ENCODE measurements around the gene AIRE.
"Not testable (repeated sequence)": the region's sequence is repeated elsewhere in the genome, so short reads cannot be mapped to it uniquely, and the experiment has no call there.

The AIRE gene

GRCh38 chr21:44285138-44285992 lies at the start of gene AIRE:
TSS of gene AIRE (plus strand) at chr21:44285876. CDS start at chr21:44286007, 131 bp downstream.
- H3K9me3 ChIP-seq (ENCODE audit: control insufficient read depth, insufficient read depth, low read length) = no peaks in the 10 kb centered on the region
- H3K27me3 ChIP-seq (ENCODE audit: control insufficient read depth, insufficient read depth, low read length) = peaks cover 22% of the 10 kb centered on the region; the same call in 1 of the 2 replicates
- no peak within 1 kb of the TSS for H3K9ac ChIP-seq (ENCODE audit: low read depth, low read length)
- peak within 1 kb of the TSS; percentile 51 for H3K4me3 ChIP-seq (ENCODE audit: low read depth, low read length)
- H3K27ac ChIP-seq (ENCODE audit: low read depth, low read length) = no peak within 1 kb of the TSS
- H3K4me1 ChIP-seq (ENCODE audit: control insufficient read depth, insufficient read depth, low read length) = peaks cover 26% of the 10 kb centered on the region
- no peaks in the 10 kb centered on the region for H3K36me3 ChIP-seq (ENCODE audit: control insufficient read depth, insufficient read depth, low read length)

- H3K27ac ChIP-seq (ENCODE audit: low read depth, low read length); H3K27me3 ChIP-seq (ENCODE audit: control insufficient read depth, insufficient read depth, low read length); H3K4me3 ChIP-seq (ENCODE audit: low read depth, low read length); H3K9ac ChIP-seq (ENCODE audit: low read depth, low read length); H3K36me3 ChIP-seq (ENCODE audit: control insufficient read depth, insufficient read depth, low read length); H3K9me3 ChIP-seq (ENCODE audit: control insufficient read depth, insufficient read depth, low read length); H3K4me1 ChIP-seq (ENCODE audit: control insufficient read depth, insufficient read depth, low read length): not testable (repeated sequence)
Measured at GRCh38 chr21:44240353-44240752, 45.3 kb upstream of the AIRE start.

- not testable (repeated sequence) for H3K9me3 ChIP-seq (ENCODE audit: control insufficient read depth, insufficient read depth, low read length); H3K4me1 ChIP-seq (ENCODE audit: control insufficient read depth, insufficient read depth, low read length); H3K9ac ChIP-seq (ENCODE audit: low read depth, low read length); H3K27me3 ChIP-seq (ENCODE audit: control insufficient read depth, insufficient read depth, low read length); H3K4me3 ChIP-seq (ENCODE audit: low read depth, low read length); H3K36me3 ChIP-seq (ENCODE audit: control insufficient read depth, insufficient read depth, low read length); H3K27ac ChIP-seq (ENCODE audit: low read depth, low read length)
Measured at GRCh38 chr21:44240842-44241241, 44.8 kb upstream of the AIRE start, which contains the start of gene ICOSLG. TSS of gene ICOSLG (minus strand) at chr21:44240943. CDS start at chr21:44240817, 126 bp downstream.

GRCh38 chr21:44241281-44241680 lies 44.4 kb upstream of the AIRE start:
- not testable (repeated sequence) for H3K36me3 ChIP-seq (ENCODE audit: control insufficient read depth, insufficient read depth, low read length); H3K27me3 ChIP-seq (ENCODE audit: control insufficient read depth, insufficient read depth, low read length); H3K27ac ChIP-seq (ENCODE audit: low read depth, low read length); H3K4me3 ChIP-seq (ENCODE audit: low read depth, low read length); H3K9me3 ChIP-seq (ENCODE audit: control insufficient read depth, insufficient read depth, low read length); H3K4me1 ChIP-seq (ENCODE audit: control insufficient read depth, insufficient read depth, low read length); H3K9ac ChIP-seq (ENCODE audit: low read depth, low read length)

- H3K4me3 ChIP-seq (ENCODE audit: low read depth, low read length); H3K4me1 ChIP-seq (ENCODE audit: control insufficient read depth, insufficient read depth, low read length); H3K9me3 ChIP-seq (ENCODE audit: control insufficient read depth, insufficient read depth, low read length); H3K27me3 ChIP-seq (ENCODE audit: control insufficient read depth, insufficient read depth, low read length); H3K36me3 ChIP-seq (ENCODE audit: control insufficient read depth, insufficient read depth, low read length); H3K27ac ChIP-seq (ENCODE audit: low read depth, low read length); H3K9ac ChIP-seq (ENCODE audit: low read depth, low read length): not testable (repeated sequence)
Measured at GRCh38 chr21:44243980-44244379, 41.7 kb upstream of the AIRE start.

- not testable (repeated sequence) for H3K9me3 ChIP-seq (ENCODE audit: control insufficient read depth, insufficient read depth, low read length); H3K27ac ChIP-seq (ENCODE audit: low read depth, low read length); H3K4me1 ChIP-seq (ENCODE audit: control insufficient read depth, insufficient read depth, low read length); H3K4me3 ChIP-seq (ENCODE audit: low read depth, low read length); H3K36me3 ChIP-seq (ENCODE audit: control insufficient read depth, insufficient read depth, low read length); H3K27me3 ChIP-seq (ENCODE audit: control insufficient read depth, insufficient read depth, low read length); H3K9ac ChIP-seq (ENCODE audit: low read depth, low read length)
Measured at GRCh38 chr21:44247904-44248303, 37.8 kb upstream of the AIRE start.

GRCh38 chr21:44249204-44250037 lies 36.3 kb upstream of the AIRE start:
- H3K27ac ChIP-seq (ENCODE audit: low read depth, low read length); H3K4me1 ChIP-seq (ENCODE audit: control insufficient read depth, insufficient read depth, low read length); H3K9ac ChIP-seq (ENCODE audit: low read depth, low read length); H3K9me3 ChIP-seq (ENCODE audit: control insufficient read depth, insufficient read depth, low read length); H3K36me3 ChIP-seq (ENCODE audit: control insufficient read depth, insufficient read depth, low read length); H3K27me3 ChIP-seq (ENCODE audit: control insufficient read depth, insufficient read depth, low read length); H3K4me3 ChIP-seq (ENCODE audit: low read depth, low read length): not testable (repeated sequence)

- Histone ChIP-seq H3K9ac (ENCODE audit: low read depth, low read length) (no peak overlapping the region), H3K4me1 (ENCODE audit: control insufficient read depth, insufficient read depth, low read length) (no peaks in the 10 kb centered on the region)
Measured at GRCh38 chr21:44253832-44254710, 31.6 kb upstream of the AIRE start.

GRCh38 chr21:44255511-44255981 lies 30.1 kb upstream of the AIRE start:
- Histone ChIP-seq H3K27me3 (ENCODE audit: control insufficient read depth, insufficient read depth, low read length) (no peaks in the 10 kb centered on the region), H3K9ac (ENCODE audit: low read depth, low read length) (no peak overlapping the region), H3K27ac (ENCODE audit: low read depth, low read length) (no peak overlapping the region), H3K36me3 (ENCODE audit: control insufficient read depth, insufficient read depth, low read length) (no peaks in the 10 kb centered on the region), H3K4me1 (ENCODE audit: control insufficient read depth, insufficient read depth, low read length) (no peaks in the 10 kb centered on the region), H3K9me3 (ENCODE audit: control insufficient read depth, insufficient read depth, low read length) (no peaks in the 10 kb centered on the region), H3K4me3 (ENCODE audit: low read depth, low read length) (no peak overlapping the region)

More at GRCh38 chr21:44253832-44254710, 31.6 kb upstream of the AIRE start:
- Histone ChIP-seq H3K4me3 (ENCODE audit: low read depth, low read length) (no peak overlapping the region), H3K27ac (ENCODE audit: low read depth, low read length) (no peak overlapping the region), H3K9me3 (ENCODE audit: control insufficient read depth, insufficient read depth, low read length) (no peaks in the 10 kb centered on the region), H3K36me3 (ENCODE audit: control insufficient read depth, insufficient read depth, low read length) (no peaks in the 10 kb centered on the region), H3K27me3 (ENCODE audit: control insufficient read depth, insufficient read depth, low read length) (no peaks in the 10 kb centered on the region)

GRCh38 chr21:44258056-44258725 lies 27.5 kb upstream of the AIRE start:
- Histone ChIP-seq H3K4me1 (ENCODE audit: control insufficient read depth, insufficient read depth, low read length) (peaks cover 1% of the 10 kb centered on the region; the same call in 1 of the 2 replicates), H3K9me3 (ENCODE audit: control insufficient read depth, insufficient read depth, low read length) (no peaks in the 10 kb centered on the region), H3K27ac (ENCODE audit: low read depth, low read length) (no peak overlapping the region), H3K4me3 (ENCODE audit: low read depth, low read length) (no peak overlapping the region), H3K27me3 (ENCODE audit: control insufficient read depth, insufficient read depth, low read length) (no peaks in the 10 kb centered on the region), H3K36me3 (ENCODE audit: control insufficient read depth, insufficient read depth, low read length) (no peaks in the 10 kb centered on the region), H3K9ac (ENCODE audit: low read depth, low read length) (no peak overlapping the region)

All from HUES48 (cell line).